Epidermal melanocyte (primary cell): ENCODE data around the gene DACH1.
"Not testable (repeated sequence)": the region's sequence is repeated elsewhere in the genome, so short reads cannot be mapped to it uniquely, and the experiment has no call there.

Experiments used
- DNase-seq: peaks from one replicate; pipeline ENCODE4 v3.0.0; 2011; ENCODE audit warnings: low spot score; ENCODE audit not compliant: insufficient read length

Gene DACH1

DNA sequence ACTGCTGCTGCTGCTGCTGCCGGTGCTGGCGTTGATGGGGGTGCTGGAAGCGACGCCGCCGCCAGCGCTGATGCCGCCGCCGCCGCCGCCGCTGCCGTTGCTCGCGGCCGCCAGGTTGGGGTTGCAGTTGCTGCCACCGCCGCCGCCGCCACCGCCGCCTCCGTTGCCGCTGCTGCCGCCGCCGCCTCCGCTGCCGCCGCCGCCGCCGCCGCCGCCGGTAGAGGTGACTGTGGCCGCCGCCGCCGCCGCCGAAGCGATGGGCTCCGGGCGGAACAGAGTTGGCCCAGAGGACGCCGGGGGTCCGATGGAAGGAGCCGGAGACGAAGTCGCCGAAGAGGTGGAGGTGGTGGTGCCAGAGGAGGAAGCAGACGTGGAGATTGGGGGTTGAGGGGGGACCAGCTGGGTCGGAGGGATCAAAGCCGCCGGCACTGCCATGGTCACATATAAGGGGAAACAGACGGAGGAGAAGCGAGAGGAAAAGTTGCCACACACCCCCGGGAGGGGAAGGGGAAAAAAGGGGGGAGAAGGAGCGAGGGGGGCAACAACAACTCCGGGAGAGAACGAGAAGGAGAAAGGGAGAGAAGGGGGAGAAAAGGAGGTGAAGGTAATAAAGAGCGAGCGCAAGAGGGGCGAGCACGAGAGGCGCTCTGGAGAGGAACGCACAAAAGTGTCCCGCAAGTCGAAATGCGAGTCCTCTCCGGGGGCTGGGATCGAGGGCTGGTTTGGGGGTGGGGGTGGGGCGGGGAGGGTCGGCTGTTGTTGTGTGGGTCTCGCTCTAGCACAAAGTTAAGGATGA lies 471 bp downstream of the DACH1 start:
- no peak for DNase-seq

- DNase-seq: no peak
Observed at GRCh38 chr13:71865874-71866334, 1.1 kb downstream of the DACH1 start.

GRCh38 chr13:71864986-71865873 lies 1.8 kb downstream of the DACH1 start:
- no peak for DNase-seq

DNA sequence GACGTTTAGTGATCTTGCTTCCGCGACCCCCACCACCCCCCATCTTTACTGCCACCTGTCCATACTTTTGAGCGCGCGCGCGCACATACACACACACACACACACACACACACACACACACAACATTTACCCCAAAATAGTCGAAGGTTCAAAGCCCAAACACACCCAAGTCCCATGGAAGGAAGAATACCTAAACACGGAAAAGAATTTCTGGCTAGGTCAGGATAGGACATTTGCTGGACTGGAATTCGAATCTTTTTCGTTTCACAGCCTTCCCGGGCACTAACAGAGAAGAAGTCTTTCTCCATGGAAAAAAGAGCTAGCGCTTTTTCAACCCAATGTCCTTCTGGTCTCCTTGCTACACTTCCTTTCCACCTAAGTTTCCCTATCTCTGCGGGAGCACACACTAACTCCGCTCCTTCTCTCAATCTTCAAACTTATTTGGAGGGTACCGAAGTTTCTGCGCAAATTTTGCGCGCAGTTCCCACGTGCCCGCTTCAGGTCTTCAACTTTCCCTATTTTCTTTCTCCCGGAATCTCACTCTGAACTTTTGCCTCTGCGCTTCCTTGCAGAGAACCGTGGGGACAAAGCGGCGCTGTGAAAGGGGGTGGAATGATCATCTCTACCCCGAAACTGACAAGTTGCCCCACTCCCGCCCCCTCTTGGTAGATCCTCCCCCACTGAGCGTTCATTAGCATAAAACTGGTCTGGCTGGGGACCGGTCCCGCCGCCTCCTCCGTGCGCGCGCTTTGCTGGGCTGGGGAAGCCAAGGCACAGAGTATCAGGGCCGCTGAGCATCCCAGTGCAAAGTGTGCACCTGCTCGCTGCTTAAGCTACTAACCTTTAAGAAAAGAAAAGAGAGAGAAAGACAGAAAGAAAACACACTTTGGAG lies 2.7 kb downstream of the DACH1 start:
- DNase-seq: no peak

DNA sequence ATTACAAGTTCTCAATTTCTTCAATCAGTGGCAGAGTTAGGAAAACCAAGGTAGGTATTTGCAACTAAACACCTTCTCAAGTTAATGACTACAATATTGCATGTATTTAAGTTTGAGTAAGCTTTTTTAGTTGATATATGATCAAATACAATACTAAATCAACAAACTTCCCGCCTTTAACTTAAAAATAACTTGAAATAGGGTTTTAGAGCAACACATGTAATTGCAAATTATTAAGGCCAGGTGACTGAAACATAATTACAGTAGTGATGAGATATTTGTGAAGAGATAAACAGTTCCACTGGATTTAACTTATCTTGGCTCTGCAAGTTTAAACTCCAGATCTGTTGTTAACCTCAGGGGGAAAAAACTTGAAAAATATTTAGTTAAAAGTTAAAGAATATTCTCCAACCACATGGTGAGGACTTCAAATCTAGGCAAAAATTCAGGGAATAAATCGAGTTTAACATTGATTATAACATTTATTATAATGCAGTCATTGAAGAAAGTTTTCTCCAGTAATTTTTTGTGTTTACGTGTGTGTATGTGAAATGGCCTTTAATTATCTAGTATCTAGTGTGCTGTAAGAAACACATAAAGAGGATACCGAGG lies 3.6 kb downstream of the DACH1 start:
- no peak for DNase-seq

- no peak for DNase-seq
Observed at GRCh38 chr13:71862459-71862943, 4.5 kb downstream of the DACH1 start.

- no peak for DNase-seq
Observed at GRCh38 chr13:71861769-71862458, 5.1 kb downstream of the DACH1 start.

DNA sequence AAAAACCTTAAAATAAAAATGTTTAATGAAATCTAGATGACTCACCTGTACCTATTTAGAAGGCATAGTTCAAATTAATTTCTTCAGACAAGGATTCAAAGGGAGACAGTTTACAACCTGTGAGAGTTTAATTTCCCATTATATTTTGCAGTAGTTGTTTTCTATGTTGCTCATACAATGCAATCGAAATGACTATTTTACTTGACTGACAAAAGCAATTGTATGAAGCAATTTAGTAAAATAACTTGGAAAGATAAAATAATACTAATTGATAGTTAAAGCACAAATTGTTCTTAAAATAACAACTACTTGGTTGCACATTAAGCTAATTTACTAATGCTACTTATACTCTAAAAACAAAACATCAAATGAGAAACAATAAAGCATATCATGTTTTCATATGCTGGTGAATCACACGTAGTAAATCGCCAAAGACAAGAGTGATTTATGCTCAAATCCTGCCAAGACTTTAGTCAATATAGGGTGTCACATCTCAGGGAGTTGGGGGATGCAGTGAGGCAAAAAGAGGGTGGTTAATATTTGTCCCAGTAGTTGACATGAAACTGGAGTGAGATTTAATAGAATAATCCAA lies 6.4 kb downstream of the DACH1 start:
- no peak for DNase-seq

- DNase-seq: no peak
Observed at GRCh38 chr13:71858647-71859046, 8.4 kb downstream of the DACH1 start.

GRCh38 chr13:71856548-71857043 lies 10.4 kb downstream of the DACH1 start:
- DNase-seq: no peak

DNA sequence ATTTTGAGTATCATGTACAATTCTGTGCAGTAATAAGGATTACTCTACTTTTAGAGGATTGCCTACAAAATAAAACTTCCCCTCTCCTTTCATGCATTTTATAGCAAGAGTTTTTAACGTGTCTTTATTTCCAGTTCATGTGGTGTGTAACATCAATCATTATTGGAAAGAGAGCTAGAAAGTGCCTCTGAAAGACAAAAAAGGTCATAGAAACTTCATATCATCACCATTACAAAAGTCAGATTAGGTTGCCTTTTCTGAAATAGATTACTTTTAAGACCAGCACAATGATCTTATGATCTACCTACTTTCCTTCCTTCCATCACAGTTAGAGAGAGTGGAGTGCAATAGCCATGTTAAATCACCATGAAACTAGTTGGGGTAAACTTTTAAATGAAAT lies 12.6 kb downstream of the DACH1 start:
- DNase-seq: no peak

DNA sequence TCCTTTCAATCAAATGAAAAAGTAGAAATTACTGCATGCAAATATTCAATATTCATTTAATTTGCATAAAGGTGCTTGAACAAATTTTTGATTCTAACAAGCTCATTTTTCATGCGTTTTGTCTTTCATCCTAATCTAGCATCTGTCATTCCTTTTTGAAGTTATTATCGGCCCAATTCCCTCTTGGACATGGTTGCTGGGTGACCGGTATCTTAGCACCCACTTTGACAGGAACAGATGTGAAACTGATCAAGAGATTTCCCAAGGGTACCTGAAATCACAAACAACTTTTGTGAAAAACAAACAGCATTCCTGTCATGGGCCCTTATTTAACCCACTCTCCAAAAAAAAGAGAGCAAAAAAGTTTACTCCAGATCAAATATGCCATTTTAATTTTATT lies 13.3 kb downstream of the DACH1 start:
- no peak for DNase-seq

DNA sequence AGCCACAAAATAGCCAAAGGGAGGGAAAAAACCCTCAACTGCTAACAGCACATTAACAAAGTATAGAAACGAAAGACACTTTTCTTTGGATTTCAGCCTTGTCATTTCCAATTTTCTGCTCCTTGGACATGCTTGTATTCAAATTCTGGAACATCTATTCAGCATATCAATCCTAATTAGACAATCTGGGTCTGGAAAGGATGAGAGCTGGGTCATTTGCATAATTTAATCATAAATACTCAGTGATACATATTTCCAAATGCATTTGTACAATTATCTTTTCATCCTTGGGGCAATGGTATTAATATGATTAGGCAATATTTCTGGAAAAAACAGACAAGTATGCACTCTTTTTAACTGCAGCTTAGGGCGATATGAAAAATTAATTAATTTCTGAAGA lies 14.3 kb downstream of the DACH1 start:
- no peak for DNase-seq

DNA sequence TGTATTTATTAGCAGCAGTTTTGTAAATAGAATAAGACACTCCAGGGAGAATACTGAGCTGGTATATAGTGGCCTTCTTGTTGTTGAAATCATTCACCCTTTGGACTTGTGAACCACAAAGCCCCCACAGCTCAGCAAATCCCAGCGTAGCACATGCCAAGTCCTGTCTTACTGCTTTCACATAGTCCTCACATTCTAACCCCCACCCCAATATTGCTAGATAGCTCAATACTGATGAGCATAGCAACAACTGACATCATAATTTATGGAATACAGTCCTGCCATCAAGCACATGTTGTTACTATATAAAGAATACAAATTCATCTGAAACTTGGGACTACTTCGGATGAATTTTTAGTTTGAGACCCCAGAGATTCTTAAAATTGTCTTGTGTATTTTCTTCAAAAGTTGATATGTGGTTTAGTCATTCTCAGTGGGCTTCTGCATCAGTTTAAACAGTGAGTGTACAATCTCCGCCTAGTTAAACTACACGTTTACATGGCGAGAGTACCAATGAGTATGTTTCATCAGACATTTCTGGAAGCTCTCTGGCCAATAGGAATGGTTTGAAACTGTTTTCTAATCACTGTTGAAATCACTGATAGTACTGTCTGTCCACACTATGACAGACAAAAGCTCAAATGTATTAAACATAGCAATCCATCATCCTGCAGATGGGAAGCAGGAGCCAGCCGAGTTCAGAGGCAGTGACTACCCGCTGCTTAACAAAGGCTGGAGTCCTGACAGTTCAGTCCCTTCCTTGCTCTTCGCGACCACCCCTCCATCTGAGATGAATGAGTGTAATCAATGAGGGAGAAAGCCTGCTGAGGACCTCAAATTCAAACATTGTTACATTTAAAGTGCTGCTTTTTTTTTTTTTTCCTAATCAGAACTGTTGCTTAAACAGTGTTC lies 15.2 kb downstream of the DACH1 start:
- no peak for DNase-seq

DNA sequence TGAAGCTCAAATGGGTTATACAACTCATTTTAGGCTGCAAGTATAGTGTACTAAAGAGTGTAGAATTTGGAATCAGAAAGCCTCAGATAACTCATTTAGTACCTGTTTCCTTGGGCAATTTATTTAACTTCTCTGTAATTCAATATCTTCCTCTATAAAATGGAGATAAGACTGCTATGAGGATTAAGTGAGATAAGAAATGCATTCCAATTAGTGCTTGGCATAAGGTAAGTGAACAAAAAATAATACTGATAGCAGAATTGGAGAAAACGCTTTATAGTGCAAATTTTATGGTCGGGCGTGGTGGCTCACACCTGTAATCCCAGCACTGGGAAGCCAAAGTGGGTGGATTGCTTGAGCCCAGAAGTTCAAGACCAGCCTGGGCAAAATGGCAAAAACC lies 25.0 kb downstream of the DACH1 start:
- DNase-seq: no peak

DNA sequence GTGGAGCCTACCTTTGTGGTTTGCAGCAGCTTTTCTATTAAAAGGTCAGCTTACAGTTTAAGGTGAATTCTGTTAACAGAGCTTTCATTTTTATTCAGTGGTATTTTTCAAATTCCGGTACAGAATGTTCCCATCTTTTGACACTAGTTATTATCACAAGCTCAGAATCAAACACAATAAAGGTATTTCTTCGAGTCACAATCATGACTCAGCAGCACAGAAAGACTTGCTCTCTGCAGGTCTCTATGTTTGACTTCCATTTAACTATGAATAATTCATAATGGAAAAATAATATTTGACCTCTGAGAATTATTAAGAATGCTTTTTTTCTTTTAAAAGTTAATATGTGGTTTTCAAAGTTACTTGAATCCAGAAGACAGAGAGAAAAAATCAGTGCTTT lies 28.2 kb downstream of the DACH1 start:
- no peak for DNase-seq

DNA sequence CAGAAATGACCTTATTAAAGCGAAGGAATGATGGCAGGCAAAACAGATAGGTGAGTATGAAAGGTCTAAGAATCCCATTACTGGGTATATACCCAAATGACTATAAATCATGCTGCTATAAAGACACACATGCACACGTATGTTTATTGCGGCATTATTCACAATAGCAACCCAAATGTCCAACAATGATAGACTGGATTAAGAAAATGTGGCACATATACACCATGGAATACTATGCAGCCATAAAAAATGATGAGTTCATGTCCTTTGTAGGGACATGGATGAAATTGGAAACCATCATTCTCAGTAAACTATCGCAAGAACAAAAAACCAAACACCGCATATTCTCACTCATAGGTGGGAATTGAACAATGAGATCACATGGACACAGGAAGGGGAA lies 29.4 kb downstream of the DACH1 start:
- DNase-seq: not testable (repeated sequence)

DNA sequence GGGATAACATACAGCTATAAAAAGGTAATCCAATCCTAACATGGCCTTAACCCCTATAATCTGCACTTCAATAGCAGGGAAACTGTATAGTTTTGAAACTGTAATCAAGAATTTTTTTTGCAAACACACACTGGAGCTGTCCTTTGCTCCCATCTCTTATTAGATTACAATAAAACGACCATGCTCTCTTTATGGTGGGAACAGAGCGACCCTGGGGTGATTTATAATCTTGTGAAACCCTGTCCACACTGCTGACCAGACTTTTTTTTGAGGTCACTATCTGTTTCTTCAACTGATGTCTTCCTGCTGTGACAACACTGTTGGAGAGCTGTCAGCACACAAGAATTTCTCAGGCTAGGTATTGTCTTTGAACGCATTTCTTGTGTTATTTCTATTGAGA lies 35.3 kb downstream of the DACH1 start:
- no peak for DNase-seq

- no peak for DNase-seq
Observed at GRCh38 chr13:71830736-71831135, 36.3 kb downstream of the DACH1 start.
